Glomerular visceral epithelial cell (primary cell): ENCODE measurements around the gene ODF4.
"Not testable (repeated sequence)": the region's sequence is repeated elsewhere in the genome, so short reads cannot be mapped to it uniquely, and the experiment has no call there.

ENCODE experiments used
- DNase-seq: peaks from one replicate; pipeline ENCODE4 v3.0.0-alpha.2; 2016; ENCODE audit errors: extremely low spot score

Gene ODF4

GRCh38 chr17:8368193-8368592 is 28.6 kb downstream of the ODF4 start:
- DNase-seq = no peak

GRCh38 chr17:8369944-8370343 is 30.3 kb downstream of the ODF4 start:
- no peak for DNase-seq

- no peak for DNase-seq
Observed at GRCh38 chr17:8371786-8372185, 32.1 kb downstream of the ODF4 start.

- DNase-seq = no peak
Observed at GRCh38 chr17:8372422-8372821, 32.8 kb downstream of the ODF4 start.

- DNase-seq = not testable (repeated sequence)
Observed at GRCh38 chr17:8373856-8374255, 34.2 kb downstream of the ODF4 start.

GRCh38 chr17:8375738-8376259 is 36.2 kb downstream of the ODF4 start:
- DNase-seq = peak; percentile 38

- DNase-seq = peak; percentile 93
Observed at GRCh38 chr17:8376271-8377067, 36.8 kb downstream of the ODF4 start, which contains the start of gene KRABD2. KRABD2 (minus strand) TSS chr17:8376704.

GRCh38 chr17:8377422-8377821 is 37.8 kb downstream of the ODF4 start:
- DNase-seq = no peak

- DNase-seq = not testable (repeated sequence)
Observed at GRCh38 chr17:8378117-8378516, 38.5 kb downstream of the ODF4 start.

- no peak for DNase-seq
Observed at GRCh38 chr17:8380049-8380448, 40.4 kb downstream of the ODF4 start.

- peak; percentile 24 for DNase-seq
Observed at GRCh38 chr17:8382052-8382879, 42.6 kb downstream of the ODF4 start.

- DNase-seq = no peak
Observed at GRCh38 chr17:8382880-8383142, 43.2 kb downstream of the ODF4 start.

GRCh38 chr17:8383143-8383822 is 43.6 kb downstream of the ODF4 start, which contains the start of gene RPL26:
RPL26 (minus strand) TSS chr17:8383193; CDS start chr17:8382310, 883 bp downstream.
- DNase-seq = peak; percentile 99

GRCh38 chr17:8384801-8385378 is 45.2 kb downstream of the ODF4 start:
- peak; percentile 88 for DNase-seq

GRCh38 chr17:8386841-8387240 is 47.2 kb downstream of the ODF4 start:
- DNase-seq = no peak

- no peak for DNase-seq
Observed at GRCh38 chr17:8387914-8388651, 48.4 kb downstream of the ODF4 start.

GRCh38 chr17:8391711-8392110 is 52.1 kb downstream of the ODF4 start:
- peak; percentile 24 for DNase-seq

- DNase-seq = no peak
Observed at GRCh38 chr17:8392274-8392673, 52.6 kb downstream of the ODF4 start.

GRCh38 chr17:8392674-8393469 is 53.2 kb downstream of the ODF4 start:
- DNase-seq = no peak
